Osteocyte (in vitro differentiated cells): ENCODE data around the gene CLDN24. TPM values are rescaled to one million over a fixed set of nuclear protein-coding genes. Genes with fewer than 3 reads are reported as not detected.
A peak's percentile ranks its signal among the peaks of the same experiment; 100 is the strongest.

Source experiments
- DNase-seq: peaks from one replicate; pipeline ENCODE4 v3.0.0; 2021; ENCODE audit warnings: mixed read lengths; ENCODE audit not compliant: unreplicated experiment; ENCODE audit errors: extremely low spot score
- H3K27ac Mint-ChIP-seq: one replicate; pipeline ENCODE4 v1.8.0; 2021; ENCODE audit warnings: mild to moderate bottlenecking, mixed read lengths; ENCODE audit not compliant: unreplicated experiment
- H3K27me3 Mint-ChIP-seq: one replicate; pipeline ENCODE4 v1.8.0; 2021; ENCODE audit warnings: mixed read lengths; ENCODE audit not compliant: unreplicated experiment
- H3K36me3 Mint-ChIP-seq: one replicate; pipeline ENCODE4 v1.8.0; 2021; ENCODE audit warnings: mixed read lengths; ENCODE audit not compliant: unreplicated experiment
- H3K4me1 Mint-ChIP-seq: one replicate; pipeline ENCODE4 v1.8.0; 2021; ENCODE audit warnings: mixed read lengths; ENCODE audit not compliant: unreplicated experiment
- H3K4me3 Mint-ChIP-seq: one replicate; pipeline ENCODE4 v1.8.0; 2021; ENCODE audit warnings: mild to moderate bottlenecking, moderate library complexity, mixed read lengths; ENCODE audit not compliant: unreplicated experiment
- H3K9me3 Mint-ChIP-seq: one replicate; pipeline ENCODE4 v1.8.0; 2021; ENCODE audit warnings: mixed read lengths; ENCODE audit not compliant: unreplicated experiment
- total RNA-seq: library from RNA; stranded (reverse); gene quantifications from 2 replicates; pipeline ENCODE4 v1.2.1, GENCODE V29; 2021
- TF ChIP-seq, protein P1 (sequence below): fragments of 200-600 bp; sonication (generic); IDR thresholded peaks from 2 replicates; pipeline ENCODE4 v1.5.0; 2021; ENCODE audit warnings: antibody characterized with exemption, mild to moderate bottlenecking, moderate library complexity

The CLDN24 gene
- total RNA-seq, 1 donor from 2014 or later = not detected

GRCh38 chr4:183342541-183343533 is 20.6 kb upstream of the CLDN24 start:
- TF ChIP-seq, protein P1, sequence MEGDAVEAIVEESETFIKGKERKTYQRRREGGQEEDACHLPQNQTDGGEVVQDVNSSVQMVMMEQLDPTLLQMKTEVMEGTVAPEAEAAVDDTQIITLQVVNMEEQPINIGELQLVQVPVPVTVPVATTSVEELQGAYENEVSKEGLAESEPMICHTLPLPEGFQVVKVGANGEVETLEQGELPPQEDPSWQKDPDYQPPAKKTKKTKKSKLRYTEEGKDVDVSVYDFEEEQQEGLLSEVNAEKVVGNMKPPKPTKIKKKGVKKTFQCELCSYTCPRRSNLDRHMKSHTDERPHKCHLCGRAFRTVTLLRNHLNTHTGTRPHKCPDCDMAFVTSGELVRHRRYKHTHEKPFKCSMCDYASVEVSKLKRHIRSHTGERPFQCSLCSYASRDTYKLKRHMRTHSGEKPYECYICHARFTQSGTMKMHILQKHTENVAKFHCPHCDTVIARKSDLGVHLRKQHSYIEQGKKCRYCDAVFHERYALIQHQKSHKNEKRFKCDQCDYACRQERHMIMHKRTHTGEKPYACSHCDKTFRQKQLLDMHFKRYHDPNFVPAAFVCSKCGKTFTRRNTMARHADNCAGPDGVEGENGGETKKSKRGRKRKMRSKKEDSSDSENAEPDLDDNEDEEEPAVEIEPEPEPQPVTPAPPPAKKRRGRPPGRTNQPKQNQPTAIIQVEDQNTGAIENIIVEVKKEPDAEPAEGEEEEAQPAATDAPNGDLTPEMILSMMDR = no peak
- DNase-seq = no peak
- Mint-ChIP-seq H3K36me3 (no peaks in the 10 kb centered on the region), H3K9me3 (no peaks in the 10 kb centered on the region), H3K27me3 (no peaks in the 10 kb centered on the region), H3K4me1 (peaks cover 1% of the 10 kb centered on the region), H3K27ac (no peak overlapping the region), H3K4me3 (no peak overlapping the region)

GRCh38 chr4:183337833-183338232 is 15.6 kb upstream of the CLDN24 start:
- TF ChIP-seq, protein P1 = no peak
- Mint-ChIP-seq H3K9me3 (no peaks in the 10 kb centered on the region), H3K36me3 (no peaks in the 10 kb centered on the region), H3K4me3 (no peak overlapping the region), H3K27ac (no peak overlapping the region), H3K27me3 (no peaks in the 10 kb centered on the region), H3K4me1 (peaks cover 18% of the 10 kb centered on the region)
- DNase-seq = peak; percentile 78

DNA sequence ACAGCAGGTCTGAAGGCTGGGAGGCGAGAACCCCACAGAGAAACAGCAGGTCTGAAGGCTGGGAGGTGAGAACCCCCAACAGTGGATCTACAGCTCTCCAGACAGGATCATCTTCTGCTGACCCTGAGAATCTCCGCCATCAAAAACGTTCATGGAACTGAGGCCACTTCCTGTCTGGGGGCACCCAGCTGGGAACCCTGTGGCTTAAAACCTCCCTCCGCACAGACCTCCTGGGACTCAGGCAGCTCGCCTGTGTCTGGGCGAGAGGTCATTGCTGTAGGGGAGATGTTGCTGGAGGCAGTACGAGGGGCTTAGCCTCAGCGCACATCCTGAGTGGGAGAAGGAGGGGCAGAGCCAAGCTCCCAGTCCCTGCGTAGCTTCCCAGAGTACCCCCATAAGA is 15.1 kb upstream of the CLDN24 start:
- H3K9me3 Mint-ChIP-seq = no peaks in the 10 kb centered on the region
- peaks cover 18% of the 10 kb centered on the region for H3K4me1 Mint-ChIP-seq
- no peak overlapping the region for H3K4me3 Mint-ChIP-seq
- no peak overlapping the region for H3K27ac Mint-ChIP-seq
- DNase-seq = peak; percentile 75
- no peaks in the 10 kb centered on the region for H3K27me3 Mint-ChIP-seq
- no peaks in the 10 kb centered on the region for H3K36me3 Mint-ChIP-seq
- TF ChIP-seq, protein P1 = no peak

DNA sequence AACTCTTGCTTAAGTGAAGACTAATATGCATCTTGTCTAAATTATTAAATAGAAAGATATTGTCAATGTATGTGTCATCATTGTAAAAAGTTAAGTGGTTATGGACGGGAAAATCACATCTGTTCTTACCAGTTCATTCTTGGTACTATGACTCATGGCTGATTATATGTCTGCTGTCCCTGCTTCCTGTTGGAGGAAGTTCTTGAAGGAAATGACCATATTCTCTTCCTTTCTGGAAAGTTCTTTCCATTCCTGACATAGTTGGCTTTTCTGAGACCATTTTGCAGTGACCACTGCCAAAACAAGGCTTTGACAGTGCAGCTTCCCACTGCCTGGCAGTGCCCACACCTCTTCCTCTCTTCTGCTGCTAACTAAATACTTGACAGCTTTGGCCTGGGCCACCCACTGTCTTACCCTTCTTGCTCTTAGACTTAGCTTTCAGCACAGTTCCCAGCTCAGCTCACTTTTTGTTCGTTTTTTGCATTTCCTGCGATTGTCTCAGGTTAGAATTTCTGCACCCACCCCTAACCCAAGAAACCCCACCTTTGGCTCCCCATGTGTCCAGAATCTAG is 13.2 kb upstream of the CLDN24 start:
- DNase-seq = no peak
- TF ChIP-seq, protein P1 = no peak
- H3K4me3 Mint-ChIP-seq = no peak overlapping the region
- peak overlapping the region; percentile 73 for H3K27ac Mint-ChIP-seq
- H3K36me3 Mint-ChIP-seq = no peaks in the 10 kb centered on the region
- no peaks in the 10 kb centered on the region for H3K27me3 Mint-ChIP-seq
- H3K9me3 Mint-ChIP-seq = no peaks in the 10 kb centered on the region
- peaks cover 18% of the 10 kb centered on the region for H3K4me1 Mint-ChIP-seq

DNA sequence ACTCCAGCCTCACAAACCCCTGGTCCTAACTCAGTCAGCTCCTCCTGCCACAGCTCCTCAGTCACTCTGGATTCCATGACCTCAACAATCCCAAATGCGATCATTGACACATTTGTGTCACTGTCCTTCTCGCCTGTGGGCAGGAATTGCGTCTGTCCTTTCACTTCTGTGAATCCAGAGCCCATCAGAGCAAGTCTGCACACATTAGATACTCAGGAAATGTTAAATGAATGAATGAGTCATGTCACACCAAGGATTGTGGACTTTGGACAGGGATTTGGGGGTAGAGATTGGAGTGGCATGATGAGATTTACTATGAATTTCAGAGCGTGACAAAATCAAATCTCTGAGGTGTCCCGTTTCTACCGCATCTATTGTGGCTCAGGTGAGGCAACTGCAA is 11.8 kb upstream of the CLDN24 start:
- Mint-ChIP-seq H3K27me3 (no peaks in the 10 kb centered on the region), H3K36me3 (no peaks in the 10 kb centered on the region), H3K4me1 (peaks cover 18% of the 10 kb centered on the region), H3K4me3 (no peak overlapping the region), H3K9me3 (no peaks in the 10 kb centered on the region), H3K27ac (no peak overlapping the region)
- TF ChIP-seq, protein P1 = no peak
- peak; percentile 49 for DNase-seq
